BLaER1 treated with 17β-estradiol and CSF1 and Interleukin-3, amounts not matched to agents 10 nM and 100 nM (cell line): Measurements from ENCODE around the gene L3MBTL4.
"Not testable (repeated sequence)": the region's sequence is repeated elsewhere in the genome, so short reads cannot be mapped to it uniquely, and the experiment has no call there.

Experiments used
- H3K27ac ChIP-seq, 11 experiments: shearing (Covaris generic); formaldehyde crosslinking; 2 replicates each; pipeline ENCODE4 v1.8.1; 2022
- H3K27me3 ChIP-seq, 11 experiments: shearing (Covaris generic); formaldehyde crosslinking; 2 replicates each; pipeline ENCODE4 v1.8.1; 2022
- H3K36me3 ChIP-seq, 11 experiments: shearing (Covaris generic); formaldehyde crosslinking; 2 replicates each; pipeline ENCODE4 v1.8.1; 2022
- H3K4me1 ChIP-seq, 10 experiments: shearing (Covaris generic); formaldehyde crosslinking; 2 replicates each; pipeline ENCODE4 v1.8.1; 2022
- H3K4me2 ChIP-seq, 11 experiments: shearing (Covaris generic); formaldehyde crosslinking; 2 replicates each; pipeline ENCODE4 v1.8.1; 2022
- H3K4me3 ChIP-seq, 10 experiments: shearing (Covaris generic); formaldehyde crosslinking; 2 replicates each; pipeline ENCODE4 v1.8.1; 2022
- H3K9ac ChIP-seq, 11 experiments: shearing (Covaris generic); formaldehyde crosslinking; 2 replicates each; pipeline ENCODE4 v1.8.1; 2022
- H3K9me3 ChIP-seq, 11 experiments: shearing (Covaris generic); formaldehyde crosslinking; replicated peaks in 1 of 11; 2 replicates each; pipeline ENCODE4 v1.8.1; 2022
- H4K20me1 ChIP-seq, 11 experiments: shearing (Covaris generic); formaldehyde crosslinking; 2 replicates each; pipeline ENCODE4 v1.8.1; 2022
- Cebpa-rat ChIP-seq, 11 experiments: shearing (Covaris generic); IDR thresholded peaks; 2 replicates each; pipeline ENCODE4 v1.8.1; 2022

L3MBTL4 gene

GRCh38 chr18:6079406-6079805 lies 335.3 kb downstream of the L3MBTL4 start:
- no peaks in the 10 kb centered on the region for H3K9me3 ChIP-seq

GRCh38 chr18:6078877-6079276 lies 335.8 kb downstream of the L3MBTL4 start:
- H3K36me3 ChIP-seq = no peaks in the 10 kb centered on the region
- no peak for TF ChIP-seq Cebpa-rat (IDR thresholded peaks at IDR 0.05)
- no peak overlapping the region for H3K4me3 ChIP-seq
- H3K9ac ChIP-seq = no peak overlapping the region
- no peaks in the 10 kb centered on the region for H3K9me3 ChIP-seq
- H3K27ac ChIP-seq = no peak overlapping the region
- no peaks in the 10 kb centered on the region for H3K4me1 ChIP-seq
- H4K20me1 ChIP-seq = no peaks in the 10 kb centered on the region
- no peak overlapping the region for H3K4me2 ChIP-seq
- no peaks in the 10 kb centered on the region for H3K27me3 ChIP-seq

More at GRCh38 chr18:6079406-6079805, 335.3 kb downstream of the L3MBTL4 start:
- H3K4me2 ChIP-seq = no peak overlapping the region
- H4K20me1 ChIP-seq = no peaks in the 10 kb centered on the region
- no peak for TF ChIP-seq Cebpa-rat (IDR thresholded peaks at IDR 0.05)
- H3K27me3 ChIP-seq = no peaks in the 10 kb centered on the region
- no peak overlapping the region for H3K9ac ChIP-seq
- H3K4me1 ChIP-seq = no peaks in the 10 kb centered on the region
- no peak overlapping the region for H3K27ac ChIP-seq
- H3K36me3 ChIP-seq = no peaks in the 10 kb centered on the region
- H3K4me3 ChIP-seq = no peak overlapping the region

- H3K9ac ChIP-seq, H3K27ac ChIP-seq, H3K9me3 ChIP-seq: not testable (repeated sequence)
Measured at GRCh38 chr18:6072423-6072822, 342.3 kb downstream of the L3MBTL4 start.

GRCh38 chr18:6069539-6069938 lies 345.2 kb downstream of the L3MBTL4 start:
- Histone ChIP-seq H3K27ac (no peak overlapping the region), H3K4me2 (no peak overlapping the region), H3K9me3 (peaks cover 0 to 8% (median 0%) of the 10 kb centered on the region in 11 experiments; a peak in 3 of 22 replicates), H3K9ac (no peak overlapping the region), H3K4me1 (no peaks in the 10 kb centered on the region), H4K20me1 (no peaks in the 10 kb centered on the region), H3K4me3 (no peak overlapping the region), H3K36me3 (no peaks in the 10 kb centered on the region), H3K27me3 (no peaks in the 10 kb centered on the region)
- no peak for TF ChIP-seq Cebpa-rat (IDR thresholded peaks at IDR 0.05)

More at GRCh38 chr18:6072423-6072822, 342.3 kb downstream of the L3MBTL4 start:
- not testable (repeated sequence) for H3K36me3 ChIP-seq, H3K4me1 ChIP-seq, H4K20me1 ChIP-seq, H3K4me3 ChIP-seq, H3K27me3 ChIP-seq, H3K4me2 ChIP-seq

- Histone ChIP-seq H3K9me3 (peaks cover 0 to 8% (median 0%) of the 10 kb centered on the region in 11 experiments; a peak in 3 of 22 replicates), H3K4me2 (no peak overlapping the region), H3K9ac (no peak overlapping the region), H4K20me1 (no peaks in the 10 kb centered on the region), H3K27me3 (no peaks in the 10 kb centered on the region), H3K36me3 (no peaks in the 10 kb centered on the region), H3K4me3 (no peak overlapping the region), H3K4me1 (no peaks in the 10 kb centered on the region), H3K27ac (no peak overlapping the region)
- no peak for TF ChIP-seq Cebpa-rat (IDR thresholded peaks at IDR 0.05)
Measured at GRCh38 chr18:6069103-6069502, 345.6 kb downstream of the L3MBTL4 start.

- H3K4me1 ChIP-seq = peaks cover 0 to 8% (median 0%) of the 10 kb centered on the region in 10 experiments; a peak in 3 of 20 replicates
- H3K27me3 ChIP-seq = no peaks in the 10 kb centered on the region
- no peak overlapping the region for H3K27ac ChIP-seq
- H3K9ac ChIP-seq = no peak overlapping the region
- 0 out of 22 replicates have a peak, but pooled peaks cover 0 to 6% (median 0%) of the 10 kb centered on the region in 11 experiments for H3K9me3 ChIP-seq
- H3K4me2 ChIP-seq = no peak overlapping the region
- H3K4me3 ChIP-seq = no peak overlapping the region
- TF ChIP-seq Cebpa-rat (IDR thresholded peaks at IDR 0.05) = no peak
- H4K20me1 ChIP-seq = no peaks in the 10 kb centered on the region
- H3K36me3 ChIP-seq = no peaks in the 10 kb centered on the region
Measured at GRCh38 chr18:6060149-6060548, 354.6 kb downstream of the L3MBTL4 start.

GRCh38 chr18:6059551-6059950 lies 355.2 kb downstream of the L3MBTL4 start:
- Histone ChIP-seq H3K4me2 (no peak overlapping the region), H4K20me1 (no peaks in the 10 kb centered on the region), H3K9me3 (0 out of 22 replicates have a peak, but pooled peaks cover 0 to 6% (median 0%) of the 10 kb centered on the region in 11 experiments), H3K36me3 (no peaks in the 10 kb centered on the region), H3K9ac (no peak overlapping the region), H3K27ac (no peak overlapping the region), H3K27me3 (no peaks in the 10 kb centered on the region), H3K4me1 (peaks cover 0 to 8% (median 0%) of the 10 kb centered on the region in 10 experiments; a peak in 3 of 20 replicates), H3K4me3 (no peak overlapping the region)
- TF ChIP-seq Cebpa-rat (IDR thresholded peaks at IDR 0.05) = no peak

GRCh38 chr18:6058941-6059340 lies 355.8 kb downstream of the L3MBTL4 start:
- H3K4me3 ChIP-seq = no peak overlapping the region
- no peak overlapping the region for H3K27ac ChIP-seq
- no peak overlapping the region for H3K4me2 ChIP-seq
- no peak for TF ChIP-seq Cebpa-rat (IDR thresholded peaks at IDR 0.05)
- peaks cover 0 to 8% (median 0%) of the 10 kb centered on the region in 10 experiments; a peak in 3 of 20 replicates for H3K4me1 ChIP-seq
- H3K36me3 ChIP-seq = no peaks in the 10 kb centered on the region
- H3K27me3 ChIP-seq = no peaks in the 10 kb centered on the region
- H3K9me3 ChIP-seq = 0 out of 22 replicates have a peak, but pooled peaks cover 0 to 1% (median 0%) of the 10 kb centered on the region in 11 experiments
- H3K9ac ChIP-seq = no peak overlapping the region
- H4K20me1 ChIP-seq = no peaks in the 10 kb centered on the region

GRCh38 chr18:6057604-6058003 lies 357.1 kb downstream of the L3MBTL4 start:
- Histone ChIP-seq H3K27me3 (no peaks in the 10 kb centered on the region), H3K36me3 (no peaks in the 10 kb centered on the region), H3K9ac (no peak overlapping the region), H4K20me1 (no peaks in the 10 kb centered on the region), H3K4me2 (no peak overlapping the region), H3K4me1 (peaks cover 0 to 8% (median 0%) of the 10 kb centered on the region in 10 experiments; a peak in 3 of 20 replicates), H3K4me3 (no peak overlapping the region), H3K9me3 (no peaks in the 10 kb centered on the region), H3K27ac (no peak overlapping the region)
- no peak for TF ChIP-seq Cebpa-rat (IDR thresholded peaks at IDR 0.05)

- H4K20me1 ChIP-seq = no peaks in the 10 kb centered on the region
- H3K4me2 ChIP-seq = no peak overlapping the region
- peaks cover 0 to 8% (median 0%) of the 10 kb centered on the region in 10 experiments; a peak in 3 of 20 replicates for H3K4me1 ChIP-seq
- H3K27ac ChIP-seq = no peak overlapping the region
- H3K9ac ChIP-seq = no peak overlapping the region
- H3K4me3 ChIP-seq = no peak overlapping the region
- no peak for TF ChIP-seq Cebpa-rat (IDR thresholded peaks at IDR 0.05)
- H3K36me3 ChIP-seq = no peaks in the 10 kb centered on the region
- H3K9me3 ChIP-seq = no peaks in the 10 kb centered on the region
- no peaks in the 10 kb centered on the region for H3K27me3 ChIP-seq
Measured at GRCh38 chr18:6056171-6056910, 358.4 kb downstream of the L3MBTL4 start.
